22Rv1 (cell line): ENCODE results near the gene TSPAN5.

ENCODE experiments used
- H3K27ac ChIP-seq: fragments of 450-650 bp; 2 replicates; pipeline ENCODE4 v1.5.1; 2017
- ZFX ChIP-seq: fragments of 450-650 bp; IDR thresholded peaks from 2 replicates; pipeline ENCODE4 v1.6.1; 2017; ENCODE audit warnings: antibody characterized with exemption, borderline replicate concordance
- TF ChIP-seq, protein P1 (sequence below): fragments of 450-650 bp; IDR thresholded peaks from 2 replicates; pipeline ENCODE4 v1.5.1; 2017; ENCODE audit warnings: mild to moderate bottlenecking

Gene TSPAN5

DNA sequence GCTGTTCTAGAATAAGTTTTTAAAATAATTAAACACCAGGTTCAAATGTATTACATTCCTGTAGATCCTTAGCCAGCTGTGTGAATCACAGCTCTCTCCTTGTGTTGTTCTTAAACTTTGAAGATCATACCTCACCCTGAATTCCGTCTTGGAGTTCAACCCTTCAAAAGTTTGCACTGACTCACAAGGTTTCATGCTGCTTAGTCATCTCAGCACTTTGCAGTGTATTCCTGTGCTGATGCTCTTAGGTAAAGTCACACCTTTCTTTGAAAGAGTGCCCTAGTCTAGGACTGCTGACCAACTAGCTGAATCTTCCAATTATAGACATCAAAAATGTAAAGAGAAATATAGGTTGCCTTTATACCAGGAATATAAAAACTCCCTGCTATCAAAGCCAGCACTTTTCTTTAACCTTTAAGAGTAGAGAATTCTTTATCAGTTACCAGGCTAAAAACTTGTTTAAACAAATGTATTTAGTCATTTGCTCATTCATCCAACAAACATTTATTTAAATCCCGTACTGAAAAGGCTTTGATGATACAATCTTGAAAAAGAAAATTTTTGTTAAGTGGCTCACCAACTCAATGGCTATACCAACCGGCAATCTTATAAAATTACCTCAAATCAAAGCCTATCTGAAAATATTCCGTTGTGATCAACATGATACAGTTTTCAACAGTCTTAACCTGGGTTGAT lies 227.6 kb downstream of the TSPAN5 start:
- TF ChIP-seq, protein P1, sequence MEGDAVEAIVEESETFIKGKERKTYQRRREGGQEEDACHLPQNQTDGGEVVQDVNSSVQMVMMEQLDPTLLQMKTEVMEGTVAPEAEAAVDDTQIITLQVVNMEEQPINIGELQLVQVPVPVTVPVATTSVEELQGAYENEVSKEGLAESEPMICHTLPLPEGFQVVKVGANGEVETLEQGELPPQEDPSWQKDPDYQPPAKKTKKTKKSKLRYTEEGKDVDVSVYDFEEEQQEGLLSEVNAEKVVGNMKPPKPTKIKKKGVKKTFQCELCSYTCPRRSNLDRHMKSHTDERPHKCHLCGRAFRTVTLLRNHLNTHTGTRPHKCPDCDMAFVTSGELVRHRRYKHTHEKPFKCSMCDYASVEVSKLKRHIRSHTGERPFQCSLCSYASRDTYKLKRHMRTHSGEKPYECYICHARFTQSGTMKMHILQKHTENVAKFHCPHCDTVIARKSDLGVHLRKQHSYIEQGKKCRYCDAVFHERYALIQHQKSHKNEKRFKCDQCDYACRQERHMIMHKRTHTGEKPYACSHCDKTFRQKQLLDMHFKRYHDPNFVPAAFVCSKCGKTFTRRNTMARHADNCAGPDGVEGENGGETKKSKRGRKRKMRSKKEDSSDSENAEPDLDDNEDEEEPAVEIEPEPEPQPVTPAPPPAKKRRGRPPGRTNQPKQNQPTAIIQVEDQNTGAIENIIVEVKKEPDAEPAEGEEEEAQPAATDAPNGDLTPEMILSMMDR: no peak
- TF ChIP-seq ZFX: no peak
- H3K27ac ChIP-seq: no peak overlapping the region

DNA sequence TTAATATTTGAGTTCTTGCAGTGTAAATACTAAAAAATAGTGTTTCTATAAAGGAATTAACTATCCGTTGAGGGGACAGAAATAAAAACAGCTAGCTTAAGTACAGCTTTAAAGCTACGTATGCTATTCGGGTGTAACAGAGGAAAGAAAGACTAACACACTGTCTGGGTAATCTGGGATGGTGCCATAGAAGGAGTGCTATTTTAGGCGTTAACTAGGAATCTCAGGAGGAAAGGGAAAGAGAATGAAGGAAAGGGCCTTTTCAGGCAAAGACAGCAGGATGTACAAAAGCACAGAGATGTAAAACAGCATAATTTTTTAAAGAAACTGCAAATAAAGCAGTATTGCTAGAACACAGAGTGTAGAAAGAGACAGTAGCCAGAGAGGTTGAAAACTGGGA lies 235.4 kb downstream of the TSPAN5 start:
- H3K27ac ChIP-seq: no peak overlapping the region
- TF ChIP-seq ZFX: no peak
- TF ChIP-seq, protein P1: no peak

DNA sequence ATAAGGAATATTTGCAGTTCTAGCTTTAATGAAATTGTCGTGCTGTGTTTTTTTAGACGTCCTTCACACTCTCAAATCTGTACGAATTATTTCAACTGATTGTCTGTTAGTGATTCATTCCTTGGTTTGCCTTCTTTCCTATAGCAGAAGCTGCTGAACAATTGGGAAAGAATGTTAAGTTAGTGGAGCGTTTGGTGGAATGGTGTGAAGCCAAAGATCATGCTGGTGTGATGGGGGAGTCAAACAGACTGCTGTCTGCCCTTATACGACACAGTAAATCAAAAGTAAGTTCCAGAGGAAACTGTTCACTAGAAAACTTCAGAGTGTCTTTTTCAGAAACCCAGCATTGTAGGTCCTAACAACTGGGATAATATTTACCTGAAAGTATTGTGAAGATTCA lies 237.3 kb downstream of the TSPAN5 start:
- TF ChIP-seq, protein P1: no peak
- no peak for TF ChIP-seq ZFX
- no peak overlapping the region for H3K27ac ChIP-seq
